Coronary artery (tissue), 2 donors: Measurements from ENCODE around the gene FSTL4.
"Not testable (repeated sequence)": the region's sequence is repeated elsewhere in the genome, so short reads cannot be mapped to it uniquely, and the experiment has no call there.

Source experiments
- DNase-seq: peaks from one replicate; pipeline ENCODE4 v3.0.0-alpha.2; 2017; ENCODE audit warnings: low spot score
- H3K27ac ChIP-seq, 2 donors: fragments of 200-600 bp; sonication (generic); one replicate each; pipeline ENCODE4 v1.5.1; 2016 to 2019
- H3K4me3 ChIP-seq: fragments of 200-600 bp; sonication (generic); 2 replicates; pipeline ENCODE4 v1.5.1; 2016; ENCODE audit warnings: mild to moderate bottlenecking, moderate library complexity
- TF ChIP-seq, protein P1 (sequence below): fragments of 200-600 bp; sonication (generic); IDR thresholded peaks from one replicate; pipeline ENCODE4 v1.5.1; 2019; ENCODE audit warnings: antibody characterized with exemption

FSTL4 gene

DNA sequence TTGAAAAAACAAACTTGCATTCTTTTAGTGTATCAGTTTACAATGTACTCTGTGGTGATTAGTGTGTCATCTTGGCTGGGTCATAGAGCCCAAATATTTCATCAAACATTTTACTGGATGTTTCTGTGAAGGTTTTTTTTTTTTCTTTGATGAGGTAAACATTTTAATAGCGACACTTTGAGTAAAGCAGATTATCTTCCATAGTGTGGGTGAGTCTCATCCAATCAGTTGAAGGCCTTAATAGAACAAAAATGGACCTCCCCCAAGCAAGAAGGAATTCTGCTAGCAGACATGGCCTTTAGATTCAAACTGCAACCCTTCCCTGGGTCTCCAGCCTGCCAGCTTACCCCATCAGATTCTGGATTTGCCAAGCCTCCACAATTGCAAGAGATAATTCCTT, 72.5 kb downstream of the FSTL4 start:
- DNase-seq, result no peak
- H3K27ac ChIP-seq, result no peak overlapping the region
- H3K4me3 ChIP-seq, result no peak overlapping the region
- TF ChIP-seq, protein P1, sequence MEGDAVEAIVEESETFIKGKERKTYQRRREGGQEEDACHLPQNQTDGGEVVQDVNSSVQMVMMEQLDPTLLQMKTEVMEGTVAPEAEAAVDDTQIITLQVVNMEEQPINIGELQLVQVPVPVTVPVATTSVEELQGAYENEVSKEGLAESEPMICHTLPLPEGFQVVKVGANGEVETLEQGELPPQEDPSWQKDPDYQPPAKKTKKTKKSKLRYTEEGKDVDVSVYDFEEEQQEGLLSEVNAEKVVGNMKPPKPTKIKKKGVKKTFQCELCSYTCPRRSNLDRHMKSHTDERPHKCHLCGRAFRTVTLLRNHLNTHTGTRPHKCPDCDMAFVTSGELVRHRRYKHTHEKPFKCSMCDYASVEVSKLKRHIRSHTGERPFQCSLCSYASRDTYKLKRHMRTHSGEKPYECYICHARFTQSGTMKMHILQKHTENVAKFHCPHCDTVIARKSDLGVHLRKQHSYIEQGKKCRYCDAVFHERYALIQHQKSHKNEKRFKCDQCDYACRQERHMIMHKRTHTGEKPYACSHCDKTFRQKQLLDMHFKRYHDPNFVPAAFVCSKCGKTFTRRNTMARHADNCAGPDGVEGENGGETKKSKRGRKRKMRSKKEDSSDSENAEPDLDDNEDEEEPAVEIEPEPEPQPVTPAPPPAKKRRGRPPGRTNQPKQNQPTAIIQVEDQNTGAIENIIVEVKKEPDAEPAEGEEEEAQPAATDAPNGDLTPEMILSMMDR, result no peak

DNA sequence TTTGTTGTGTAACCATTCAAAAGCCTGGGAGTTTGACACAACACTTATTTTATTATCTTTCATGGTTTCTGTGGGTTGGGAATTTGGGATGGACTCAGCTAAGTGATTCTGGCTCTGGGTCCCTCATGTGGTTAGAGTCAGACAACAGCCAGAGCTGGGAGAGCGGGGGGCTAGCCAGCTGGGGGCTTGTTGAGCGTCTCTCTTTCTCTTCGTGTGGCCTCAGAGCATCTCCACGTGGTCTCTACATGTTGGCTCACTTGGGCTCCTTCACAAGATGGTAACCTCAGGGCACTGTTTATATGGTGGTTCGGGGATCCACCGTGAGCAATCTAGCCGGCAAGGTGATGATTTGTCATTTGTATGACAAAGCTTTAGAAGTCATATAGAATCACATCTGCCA, 73.6 kb downstream of the FSTL4 start:
- Histone ChIP-seq H3K27ac (no peak overlapping the region), H3K4me3 (no peak overlapping the region)
- DNase-seq, result no peak
- TF ChIP-seq, protein P1, result no peak

DNA sequence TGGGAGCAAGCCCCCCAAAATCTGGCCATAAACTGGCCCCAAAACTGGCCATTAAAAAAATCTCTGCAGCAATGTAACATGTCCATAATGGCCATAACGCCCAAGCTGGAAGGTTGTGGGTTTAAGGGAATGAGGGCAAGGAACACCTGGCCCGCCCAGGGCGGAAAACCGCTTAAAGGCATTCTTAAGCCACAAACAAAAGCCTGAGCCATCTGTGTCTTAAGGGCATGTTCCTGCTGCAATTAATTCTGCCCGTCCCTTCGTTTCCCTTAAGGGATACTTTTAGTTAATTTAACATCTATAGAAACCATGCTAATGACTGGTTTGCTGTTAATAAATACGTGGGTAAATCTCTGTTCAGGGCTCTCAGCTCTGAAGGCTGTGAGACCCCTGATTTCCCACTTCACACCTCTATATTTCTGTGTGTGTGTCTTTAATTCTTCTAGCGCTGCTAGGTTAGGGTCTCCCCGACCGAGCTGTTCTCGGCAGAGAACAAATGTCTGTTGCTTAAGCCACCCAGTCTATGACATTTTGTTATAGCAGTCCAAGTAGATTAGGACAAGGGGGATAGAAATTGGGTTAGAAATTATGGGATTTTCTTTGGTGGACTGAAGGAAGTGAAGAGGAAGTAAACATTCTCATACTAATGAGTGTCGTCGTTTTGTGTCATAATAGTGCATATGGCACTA, 77.0 kb downstream of the FSTL4 start:
- H3K27ac ChIP-seq, DNase-seq, H3K4me3 ChIP-seq: not testable (repeated sequence)

DNA sequence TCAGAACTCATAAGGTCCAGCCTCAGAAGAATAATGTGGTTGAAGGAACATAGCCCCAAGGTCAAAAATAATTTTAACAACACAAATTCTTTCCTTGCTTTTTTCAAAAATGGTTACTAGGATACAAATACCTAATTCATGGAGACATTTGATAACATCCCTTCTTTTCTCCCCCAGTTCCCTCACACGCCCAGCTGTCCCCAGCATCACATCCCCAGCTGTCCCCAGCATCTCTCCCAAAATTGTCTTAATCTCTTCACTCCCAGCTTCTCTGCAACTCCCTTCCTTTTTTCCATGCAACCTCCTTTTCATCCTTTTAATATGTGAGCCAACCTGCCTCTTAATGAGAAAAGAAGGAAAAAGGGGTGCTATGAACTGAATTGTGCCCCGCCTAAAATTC, 77.8 kb downstream of the FSTL4 start:
- no peak overlapping the region for H3K27ac ChIP-seq
- DNase-seq, result no peak
- TF ChIP-seq, protein P1, result no peak
- H3K4me3 ChIP-seq, result no peak overlapping the region

DNA sequence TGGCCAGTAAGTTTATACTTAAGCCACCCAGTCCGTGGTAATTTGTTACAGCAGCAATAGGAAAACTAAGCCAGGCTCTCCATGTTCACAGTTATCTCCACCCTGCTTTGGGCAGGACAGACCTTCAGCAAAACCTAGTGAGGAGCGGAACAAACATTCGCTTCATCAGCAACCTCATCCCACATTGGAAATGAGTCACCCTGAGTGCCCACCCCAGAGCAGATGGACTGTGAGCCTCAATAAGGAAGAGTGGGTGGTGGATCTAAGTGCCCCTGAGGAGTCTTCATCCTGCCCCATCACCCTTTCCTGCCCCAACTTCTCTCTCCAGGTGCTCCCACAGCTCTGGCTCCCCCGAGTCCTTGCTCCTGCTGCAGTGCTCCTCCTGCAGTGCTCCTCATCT, 78.8 kb downstream of the FSTL4 start:
- no peak for DNase-seq
- Histone ChIP-seq H3K27ac (no peak overlapping the region), H3K4me3 (no peak overlapping the region)
- TF ChIP-seq, protein P1, result no peak

DNA sequence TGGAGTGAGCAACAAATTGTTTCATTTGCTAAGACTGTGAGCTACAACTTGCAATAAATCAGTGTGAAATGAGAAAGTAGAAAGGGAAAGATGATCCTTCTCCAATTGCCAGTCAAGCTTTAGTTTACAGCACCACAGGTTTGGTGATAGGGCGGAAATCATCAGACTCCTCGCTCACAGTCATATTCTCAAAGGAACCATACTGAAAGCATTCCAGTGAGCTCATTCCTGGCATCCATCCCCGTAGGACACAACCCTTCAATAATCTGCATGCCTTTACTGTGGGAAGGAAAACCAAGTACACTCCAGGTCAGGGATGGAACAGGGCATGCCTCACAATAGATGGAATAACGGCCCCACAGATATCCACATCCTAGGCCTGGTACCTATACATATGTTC, 80.7 kb downstream of the FSTL4 start:
- H3K27ac ChIP-seq, result no peak overlapping the region

DNA sequence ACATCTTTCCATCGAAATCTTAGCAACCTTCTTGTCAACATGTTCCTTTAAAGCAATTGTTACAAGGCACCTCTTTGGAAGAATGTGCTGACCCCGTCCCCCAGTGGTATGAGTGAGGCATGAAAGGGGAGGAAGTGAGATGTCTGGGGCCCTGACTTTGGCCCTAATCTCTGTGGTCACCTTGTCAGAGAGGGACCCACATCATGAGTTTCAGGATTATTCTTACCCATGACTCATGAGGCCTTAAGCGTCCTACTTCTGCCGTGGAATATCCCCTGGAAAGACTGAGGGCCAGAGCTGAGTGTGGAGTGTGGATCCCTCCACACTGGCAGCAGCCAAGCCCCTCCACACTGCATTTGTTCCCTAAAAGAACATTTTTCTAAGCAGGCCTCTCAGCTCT, 81.2 kb downstream of the FSTL4 start:
- Histone ChIP-seq H3K27ac (no peak overlapping the region), H3K4me3 (no peak overlapping the region)
- DNase-seq, result no peak
- TF ChIP-seq, protein P1, result no peak

More for the DNA sequence above, 80.7 kb downstream of the FSTL4 start:
- no peak for DNase-seq
- no peak overlapping the region for H3K4me3 ChIP-seq
- TF ChIP-seq, protein P1, result no peak

DNA sequence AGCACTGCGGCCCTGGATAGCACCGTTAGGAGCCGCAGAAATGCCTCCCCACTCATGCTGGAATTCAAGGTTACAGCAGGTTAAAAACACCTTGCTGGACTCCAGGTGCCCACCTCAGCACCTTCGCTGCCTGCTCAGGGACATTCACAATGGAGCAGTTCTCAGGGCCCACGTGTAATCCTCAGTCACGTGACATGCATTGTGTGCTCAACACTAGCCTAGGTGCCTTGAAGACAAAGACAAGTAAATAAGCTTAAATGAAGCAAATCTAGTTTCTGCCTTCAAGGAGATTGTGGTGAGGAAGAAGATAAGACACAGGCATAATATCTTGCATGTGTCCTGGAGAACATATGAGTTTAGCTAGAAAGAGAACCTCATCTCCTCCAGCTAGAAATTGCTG, 82.1 kb downstream of the FSTL4 start:
- no peak for DNase-seq
- TF ChIP-seq, protein P1, result no peak
- Histone ChIP-seq H3K4me3 (no peak overlapping the region), H3K27ac (no peak overlapping the region)
